SK-N-MC (cell line): Measurements from ENCODE around the gene GABRG3.

ENCODE experiments used
- EZH2 ChIP-seq: fragments of 200-600 bp; sonication (generic); IDR thresholded peaks from one replicate; pipeline ENCODE4 v1.6.1; 2017; ENCODE audit warnings: antibody characterized with exemption
- FOXP2 ChIP-seq: optimal IDR thresholded peaks from 2 replicates; pipeline ENCODE3; 2011; ENCODE audit warnings: mild to moderate bottlenecking, moderate library complexity; ENCODE audit not compliant: insufficient read depth; ENCODE audit errors: extremely low read length, control extremely low read depth
- POLR2AphosphoS5 ChIP-seq: IDR thresholded peaks from 2 replicates; pipeline ENCODE4 v1.6.1; 2012; ENCODE audit warnings: mild to moderate bottlenecking, low read depth, low read length, borderline replicate concordance

GRCh38 chr15:27339138-27339537 is 368.2 kb downstream of the GABRG3 start:
- TF ChIP-seq POLR2AphosphoS5 (no peak), FOXP2 (no peak), EZH2 (no peak)
